Stimulated activated CD8-positive, alpha-beta memory T cell treated with anti-CD3 and anti-CD28 coated beads, Interleukin-12 subunit alpha, Interleukin-12 subunit beta, amount 100 ng/mL, for 24 hours (primary cell): ENCODE data around the gene C5.

Experiments
- DNase-seq: peaks from one replicate; pipeline ENCODE4 v3.0.0-alpha.2; 2020; ENCODE audit errors: extremely low read depth

C5 gene

GRCh38 chr9:120911295-120911837 lies 138.7 kb downstream of the C5 start:
- DNase-seq: no peak

GRCh38 chr9:120910643-120911042 lies 139.4 kb downstream of the C5 start:
- no peak for DNase-seq

GRCh38 chr9:120909904-120910303 lies 140.2 kb downstream of the C5 start:
- DNase-seq: no peak

- DNase-seq: no peak
These were observed 144.5 kb downstream of the C5 start for GRCh38 chr9:120905315-120906164.

GRCh38 chr9:120904978-120905301 lies 145.1 kb downstream of the C5 start:
- DNase-seq: no peak

- no peak for DNase-seq
These were observed 145.8 kb downstream of the C5 start for GRCh38 chr9:120904061-120904977.

GRCh38 chr9:120902569-120903535 lies 147.2 kb downstream of the C5 start:
- no peak for DNase-seq
